ENCODE results near the gene STX7.

Gene STX7

DNA sequence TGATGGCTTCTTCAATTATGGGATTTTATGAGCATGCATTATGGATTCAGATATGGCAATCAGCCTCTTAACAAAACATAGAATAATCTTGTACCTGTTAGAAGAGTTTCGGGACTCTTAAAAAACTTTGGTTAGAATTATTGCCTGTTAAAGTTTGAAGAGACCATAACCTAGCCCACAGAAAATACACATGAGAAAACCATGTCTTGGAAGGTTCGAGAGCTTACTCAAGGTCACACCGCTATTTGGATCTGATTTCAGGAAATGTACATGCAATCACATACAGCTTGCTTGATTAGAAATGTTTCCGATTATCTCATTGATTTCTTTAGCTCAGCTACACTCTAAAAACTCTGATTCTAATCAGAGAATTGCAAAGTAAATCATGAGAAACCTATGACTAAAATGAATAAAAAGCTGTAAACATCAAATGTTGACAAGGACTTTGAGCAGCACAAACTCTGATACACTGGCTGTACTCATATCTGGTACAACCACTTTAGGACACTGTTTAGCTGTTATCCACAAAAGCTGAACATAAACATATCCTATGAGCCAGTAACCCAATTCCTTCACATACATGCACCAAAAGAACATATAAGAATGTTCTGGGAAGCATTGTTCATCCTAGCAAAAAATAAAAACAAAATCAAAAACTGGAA, 16.3 kb downstream of the STX7 start:
- DNase-seq (ENCODE audit: low read depth), result no peak
- no peak overlapping the region for H3K4me3 ChIP-seq (ENCODE audit: low read depth, low read length)
- TF ChIP-seq, protein P1, sequence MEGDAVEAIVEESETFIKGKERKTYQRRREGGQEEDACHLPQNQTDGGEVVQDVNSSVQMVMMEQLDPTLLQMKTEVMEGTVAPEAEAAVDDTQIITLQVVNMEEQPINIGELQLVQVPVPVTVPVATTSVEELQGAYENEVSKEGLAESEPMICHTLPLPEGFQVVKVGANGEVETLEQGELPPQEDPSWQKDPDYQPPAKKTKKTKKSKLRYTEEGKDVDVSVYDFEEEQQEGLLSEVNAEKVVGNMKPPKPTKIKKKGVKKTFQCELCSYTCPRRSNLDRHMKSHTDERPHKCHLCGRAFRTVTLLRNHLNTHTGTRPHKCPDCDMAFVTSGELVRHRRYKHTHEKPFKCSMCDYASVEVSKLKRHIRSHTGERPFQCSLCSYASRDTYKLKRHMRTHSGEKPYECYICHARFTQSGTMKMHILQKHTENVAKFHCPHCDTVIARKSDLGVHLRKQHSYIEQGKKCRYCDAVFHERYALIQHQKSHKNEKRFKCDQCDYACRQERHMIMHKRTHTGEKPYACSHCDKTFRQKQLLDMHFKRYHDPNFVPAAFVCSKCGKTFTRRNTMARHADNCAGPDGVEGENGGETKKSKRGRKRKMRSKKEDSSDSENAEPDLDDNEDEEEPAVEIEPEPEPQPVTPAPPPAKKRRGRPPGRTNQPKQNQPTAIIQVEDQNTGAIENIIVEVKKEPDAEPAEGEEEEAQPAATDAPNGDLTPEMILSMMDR (IDR thresholded peaks at IDR 0.05; ENCODE audit: control insufficient read depth, extremely low read depth, insufficient read depth), result no peak

- TF ChIP-seq, protein P1 (IDR thresholded peaks at IDR 0.05; ENCODE audit: control insufficient read depth, extremely low read depth, insufficient read depth), result no peak
- no peak for DNase-seq (ENCODE audit: low read depth)
- H3K4me3 ChIP-seq (ENCODE audit: low read depth, low read length), result no peak overlapping the region
Measured at GRCh38 chr6:132495604-132496079, 17.3 kb downstream of the STX7 start.

GRCh38 chr6:132494954-132495353, 18.0 kb downstream of the STX7 start:
- H3K4me3 ChIP-seq (ENCODE audit: low read depth, low read length), result no peak overlapping the region
- TF ChIP-seq, protein P1 (IDR thresholded peaks at IDR 0.05; ENCODE audit: control insufficient read depth, extremely low read depth, insufficient read depth), result no peak
- DNase-seq (ENCODE audit: low read depth), result no peak

GRCh38 chr6:132491881-132492280, 21.0 kb downstream of the STX7 start:
- H3K4me3 ChIP-seq (ENCODE audit: low read depth, low read length), result no peak overlapping the region
- TF ChIP-seq, protein P1 (IDR thresholded peaks at IDR 0.05; ENCODE audit: control insufficient read depth, extremely low read depth, insufficient read depth), result no peak
- DNase-seq (ENCODE audit: low read depth), result no peak

- H3K4me3 ChIP-seq (ENCODE audit: low read depth, low read length), result no peak overlapping the region
- DNase-seq (ENCODE audit: low read depth), result no peak
- TF ChIP-seq, protein P1 (IDR thresholded peaks at IDR 0.05; ENCODE audit: control insufficient read depth, extremely low read depth, insufficient read depth), result no peak
Measured at GRCh38 chr6:132491303-132491702, 21.6 kb downstream of the STX7 start.

DNA sequence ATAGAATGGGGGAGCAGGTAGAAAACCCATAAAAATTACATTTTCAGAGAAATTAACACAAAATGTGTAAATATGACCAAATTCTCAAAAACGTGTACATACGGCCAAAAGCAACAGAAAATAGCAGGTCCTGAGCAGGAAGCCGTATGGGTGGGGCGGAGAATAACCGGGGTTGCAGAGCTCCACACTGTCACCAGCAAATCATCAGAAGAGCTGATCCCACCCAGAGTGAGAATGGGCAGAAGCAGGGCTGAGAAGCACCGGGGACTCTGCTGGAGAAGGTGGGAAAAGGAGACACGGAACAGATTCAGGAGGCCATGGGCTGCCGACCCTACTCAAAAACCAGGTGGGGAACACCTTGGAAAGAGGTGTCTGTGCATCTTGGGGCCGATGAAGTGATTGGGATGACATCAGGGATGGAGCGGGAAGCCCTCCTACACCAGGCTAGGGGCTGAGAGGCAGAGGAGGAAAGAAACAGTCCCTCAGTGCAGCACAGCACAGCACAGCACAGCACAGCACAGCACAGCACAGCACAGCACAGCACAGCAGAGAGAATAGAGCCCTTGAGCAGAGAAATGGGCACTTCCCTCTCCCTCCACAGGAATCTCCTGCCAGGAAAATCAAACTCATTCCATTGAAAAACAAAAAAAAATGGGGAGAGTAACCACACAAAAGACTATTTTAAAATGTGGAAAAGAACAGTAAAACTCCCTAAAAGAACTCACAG, 22.3 kb downstream of the STX7 start:
- no peak for DNase-seq (ENCODE audit: low read depth)

More for the DNA sequence above, 22.3 kb downstream of the STX7 start:
- H3K4me3 ChIP-seq (ENCODE audit: low read depth, low read length), result no peak overlapping the region
- TF ChIP-seq, protein P1 (IDR thresholded peaks at IDR 0.05; ENCODE audit: control insufficient read depth, extremely low read depth, insufficient read depth), result no peak
